ENCODE measurements around the gene TRAF3IP3. TPM values are rescaled to one million over a fixed set of nuclear protein-coding genes. Genes with fewer than 3 reads are reported as not detected.

Gene TRAF3IP3
- total and polyA plus RNA-seq, 3 experiments from 2014 or later, result 193 to 414 (median 209) TPM

- CTCF ChIA-PET, result interaction anchor here (0.8 to 5.7 kb wide), 5 partner anchors 18 to 57 kb away, joined by 3 to 43 read pairs (median 4); no protein-coding TSS in a partner anchor
Observed at GRCh38 chr1:209805341-209805781, 49.5 kb downstream of the TRAF3IP3 start.

GRCh38 chr1:209805875-209806760 lies 50.3 kb downstream of the TRAF3IP3 start, which contains the start of gene IRF6:
IRF6 (minus strand) TSS chr1:209806142; CDS start chr1:209801413, 4,729 bp downstream.
- Mint-ChIP-seq H3K27ac (peak within 1 kb of the TSS in 7 of 8 donors; percentile 49 to 96 (median 93)), H3K4me1 (peaks cover 7 to 13% (median 8%) of the 10 kb centered on the region in 3 donors), H3K27me3 (peaks cover 2 to 10% of the 10 kb centered on the region in 2 donors), H3K9me3 (peaks cover 0 to 2% (median 0%) of the 10 kb centered on the region in 5 donors), H3K4me3 (peak within 1 kb of the TSS; percentile 85 to 98 (median 93)), H3K36me3 (peaks cover 0 to 4% (median 1%) of the 10 kb centered on the region in 3 donors)
- Histone ChIP-seq H3K27me3 (ENCODE audit: insufficient read depth, low read length, poor library complexity, severe bottlenecking) (no peaks in the 10 kb centered on the region), H3K36me3 (ENCODE audit: insufficient read depth, low read length) (no peaks in the 10 kb centered on the region), H3K4me3 (ENCODE audit: low read length) (peak within 1 kb of the TSS; percentile 42), H3K9me3 (ENCODE audit: low read length) (no peaks in the 10 kb centered on the region), H3K4me1 (ENCODE audit: insufficient read depth, low read length) (peaks cover 9% of the 10 kb centered on the region), H3K27ac (ENCODE audit: low read depth, low read length) (peak within 1 kb of the TSS; percentile 52)
- ChIA-PET POLR2A (interaction anchor here (1.7 to 2.1 kb wide), 2 partner anchors 21 to 38 kb away, joined by 7 to 8 read pairs; partner anchors contain the start of gene C1orf74), CTCF (interaction anchor here (1.2 to 5.7 kb wide), 7 partner anchors 13 to 58 kb away, joined by 3 to 43 read pairs (median 4); partner anchors contain the start of gene C1orf74)
- DNase-seq, result peak; percentile 57 to 87 (median 71)

More at GRCh38 chr1:209805341-209805781, 49.5 kb downstream of the TRAF3IP3 start:
- H3K4me3 ChIP-seq (ENCODE audit: low read length), result peak overlapping the region; percentile 42
- Mint-ChIP-seq H3K4me3 (peak overlapping the region in 5 of 7 donors; percentile 85 to 98 (median 93)), H3K4me1 (peaks cover 7 to 13% (median 8%) of the 10 kb centered on the region in 3 donors), H3K36me3 (peaks cover 0 to 4% (median 3%) of the 10 kb centered on the region in 3 donors), H3K9me3 (peaks cover 0 to 2% (median 0%) of the 10 kb centered on the region in 5 donors), H3K27ac (peak overlapping the region in 4 of 8 donors; percentile 29 to 95 (median 62)), H3K27me3 (peaks cover 7 to 10% of the 10 kb centered on the region in 2 donors)
- POLR2A ChIA-PET, result interaction anchor here (1.7 to 2.1 kb wide), 2 partner anchors 20 to 37 kb away, joined by 7 to 8 read pairs; partner anchors contain the start of gene C1orf74
- no peaks in the 10 kb centered on the region for H3K27me3 ChIP-seq (ENCODE audit: insufficient read depth, low read length, poor library complexity, severe bottlenecking)
- no peak for DNase-seq
- no peaks in the 10 kb centered on the region for H3K9me3 ChIP-seq (ENCODE audit: low read length)
- H3K36me3 ChIP-seq (ENCODE audit: insufficient read depth, low read length), result no peaks in the 10 kb centered on the region
- no peak overlapping the region for H3K27ac ChIP-seq (ENCODE audit: low read depth, low read length)
- H3K4me1 ChIP-seq (ENCODE audit: insufficient read depth, low read length), result peaks cover 9% of the 10 kb centered on the region

GRCh38 chr1:209807509-209807908 lies 51.7 kb downstream of the TRAF3IP3 start:
- peaks cover 7 to 13% (median 8%) of the 10 kb centered on the region in 3 donors for H3K4me1 Mint-ChIP-seq
- H3K9me3 Mint-ChIP-seq, result peaks cover 0 to 2% (median 0%) of the 10 kb centered on the region in 5 donors
- Histone ChIP-seq H3K36me3 (ENCODE audit: insufficient read depth, low read length) (no peaks in the 10 kb centered on the region), H3K27ac (ENCODE audit: low read depth, low read length) (no peak overlapping the region), H3K4me3 (ENCODE audit: low read length) (no peak overlapping the region), H3K4me1 (ENCODE audit: insufficient read depth, low read length) (peaks cover 9% of the 10 kb centered on the region), H3K9me3 (ENCODE audit: low read length) (no peaks in the 10 kb centered on the region), H3K27me3 (ENCODE audit: insufficient read depth, low read length, poor library complexity, severe bottlenecking) (no peaks in the 10 kb centered on the region)
- peaks cover 0 to 1% (median 1%) of the 10 kb centered on the region in 3 donors for H3K36me3 Mint-ChIP-seq
- ChIA-PET CTCF (interaction anchor here (0.6 to 5.7 kb wide), 4 partner anchors 15 to 41 kb away, joined by 3 to 43 read pairs (median 4); partner anchors contain the start of gene UTP25), POLR2A (interaction anchor here (0.7 to 1.0 kb wide), 2 partner anchors 35 to 52 kb away, joined by 4 to 6 read pairs; no protein-coding TSS in a partner anchor)
- peaks cover 2% of the 10 kb centered on the region in 2 donors for H3K27me3 Mint-ChIP-seq
- H3K27ac Mint-ChIP-seq, result no peak overlapping the region
- no peak for DNase-seq
- H3K4me3 Mint-ChIP-seq, result no peak overlapping the region

GRCh38 chr1:209808059-209808581 lies 52.3 kb downstream of the TRAF3IP3 start:
- Histone ChIP-seq H3K27me3 (ENCODE audit: insufficient read depth, low read length, poor library complexity, severe bottlenecking) (no peaks in the 10 kb centered on the region), H3K4me1 (ENCODE audit: insufficient read depth, low read length) (peaks cover 9% of the 10 kb centered on the region), H3K9me3 (ENCODE audit: low read length) (no peaks in the 10 kb centered on the region), H3K36me3 (ENCODE audit: insufficient read depth, low read length) (no peaks in the 10 kb centered on the region), H3K4me3 (ENCODE audit: low read length) (no peak overlapping the region), H3K27ac (ENCODE audit: low read depth, low read length) (no peak overlapping the region)
- peaks cover 0 to 1% (median 1%) of the 10 kb centered on the region in 3 donors for H3K36me3 Mint-ChIP-seq
- no peak for DNase-seq
- CTCF ChIA-PET, result interaction anchor here (0.6 to 5.7 kb wide), 4 partner anchors 11 to 42 kb away, joined by 3 to 43 read pairs (median 4); partner anchors contain the start of gene UTP25
- peaks cover 0 to 2% of the 10 kb centered on the region in 2 donors for H3K27me3 Mint-ChIP-seq
- peaks cover 7 to 13% (median 8%) of the 10 kb centered on the region in 3 donors for H3K4me1 Mint-ChIP-seq
- POLR2A ChIA-PET, result interaction anchor here (1.0 kb wide), 1 partner anchor 53 kb away, joined by 4 read pairs; no protein-coding TSS in a partner anchor
- no peak overlapping the region for H3K4me3 Mint-ChIP-seq
- no peak overlapping the region for H3K27ac Mint-ChIP-seq
- peaks cover 0 to 2% (median 0%) of the 10 kb centered on the region in 5 donors for H3K9me3 Mint-ChIP-seq

- POLR2A ChIA-PET, result no interaction called here
- Mint-ChIP-seq H3K4me1 (peaks cover 7 to 13% (median 8%) of the 10 kb centered on the region in 3 donors), H3K4me3 (no peak overlapping the region), H3K27ac (no peak overlapping the region), H3K27me3 (no peaks in the 10 kb centered on the region), H3K36me3 (peaks cover 0 to 1% (median 1%) of the 10 kb centered on the region in 3 donors), H3K9me3 (peaks cover 0 to 2% (median 0%) of the 10 kb centered on the region in 5 donors)
- CTCF ChIA-PET, result interaction anchor here (1.9 to 5.7 kb wide), 2 partner anchors 13 kb away, joined by 12 to 43 read pairs; no protein-coding TSS in a partner anchor
- H3K4me1 ChIP-seq (ENCODE audit: insufficient read depth, low read length), result peaks cover 9% of the 10 kb centered on the region
- H3K27ac ChIP-seq (ENCODE audit: low read depth, low read length), result no peak overlapping the region
- H3K27me3 ChIP-seq (ENCODE audit: insufficient read depth, low read length, poor library complexity, severe bottlenecking), result no peaks in the 10 kb centered on the region
- H3K36me3 ChIP-seq (ENCODE audit: insufficient read depth, low read length), result no peaks in the 10 kb centered on the region
- H3K9me3 ChIP-seq (ENCODE audit: low read length), result no peaks in the 10 kb centered on the region
- H3K4me3 ChIP-seq (ENCODE audit: low read length), result no peak overlapping the region
- no peak for DNase-seq
Observed at GRCh38 chr1:209809611-209810010, 53.8 kb downstream of the TRAF3IP3 start.

- Histone ChIP-seq H3K36me3 (ENCODE audit: insufficient read depth, low read length) (no peaks in the 10 kb centered on the region), H3K4me1 (ENCODE audit: insufficient read depth, low read length) (peaks cover 2% of the 10 kb centered on the region), H3K9me3 (ENCODE audit: low read length) (no peaks in the 10 kb centered on the region), H3K27ac (ENCODE audit: low read depth, low read length) (no peak overlapping the region), H3K27me3 (ENCODE audit: insufficient read depth, low read length, poor library complexity, severe bottlenecking) (no peaks in the 10 kb centered on the region), H3K4me3 (ENCODE audit: low read length) (no peak overlapping the region)
- H3K9me3 Mint-ChIP-seq, result peaks cover 0 to 2% (median 0%) of the 10 kb centered on the region in 5 donors
- peaks cover 0 to 2% of the 10 kb centered on the region in 2 donors for H3K27me3 Mint-ChIP-seq
- CTCF ChIA-PET, result interaction anchor here (1.1 to 1.9 kb wide), 3 partner anchors 12 to 41 kb away, joined by 3 to 12 read pairs (median 3); partner anchors contain the start of gene UTP25
- peaks cover 0 to 1% (median 1%) of the 10 kb centered on the region in 3 donors for H3K36me3 Mint-ChIP-seq
- H3K4me3 Mint-ChIP-seq, result no peak overlapping the region
- DNase-seq, result no peak
- POLR2A ChIA-PET, result no interaction called here
- peaks cover 6% of the 10 kb centered on the region in 3 donors for H3K4me1 Mint-ChIP-seq
- H3K27ac Mint-ChIP-seq, result no peak overlapping the region
Observed at GRCh38 chr1:209810783-209811182, 54.9 kb downstream of the TRAF3IP3 start.

GRCh38 chr1:209813902-209814301 lies 58.0 kb downstream of the TRAF3IP3 start:
- Mint-ChIP-seq H3K4me1 (no peaks in the 10 kb centered on the region), H3K36me3 (peaks cover 0 to 1% (median 0%) of the 10 kb centered on the region in 3 donors), H3K9me3 (no peaks in the 10 kb centered on the region), H3K4me3 (no peak overlapping the region), H3K27ac (no peak overlapping the region), H3K27me3 (peaks cover 14 to 16% of the 10 kb centered on the region in 2 donors)
- no peaks in the 10 kb centered on the region for H3K27me3 ChIP-seq (ENCODE audit: insufficient read depth, low read length, poor library complexity, severe bottlenecking)
- H3K9me3 ChIP-seq (ENCODE audit: low read length), result no peaks in the 10 kb centered on the region
- CTCF ChIA-PET, result interaction anchor here (3.3 kb wide), 1 partner anchor 9 kb away, joined by 21 read pairs; no protein-coding TSS in a partner anchor
- H3K36me3 ChIP-seq (ENCODE audit: insufficient read depth, low read length), result no peaks in the 10 kb centered on the region
- no peaks in the 10 kb centered on the region for H3K4me1 ChIP-seq (ENCODE audit: insufficient read depth, low read length)
- no peak overlapping the region for H3K27ac ChIP-seq (ENCODE audit: low read depth, low read length)
- no peak overlapping the region for H3K4me3 ChIP-seq (ENCODE audit: low read length)
- no peak for DNase-seq
- POLR2A ChIA-PET, result no interaction called here

Measured in CD8-positive, alpha-beta memory T cell (primary cell).